HepG2 (cell line): ENCODE results near the gene CORO1C. TPM values are rescaled to one million over a fixed set of nuclear protein-coding genes. Genes with fewer than 3 reads are reported as not detected.

Source experiments
- AHR ChIP-seq: IDR thresholded peaks from 2 replicates; pipeline ENCODE4 v1.6.1; 2018; ENCODE audit warnings: missing genetic modification reagents, missing compliant biosample characterization
- ATF6 ChIP-seq: sonication (generic); formaldehyde crosslinking; conservative IDR thresholded peaks from 2 replicates; pipeline ENCODE4 v1.4.0; 2020; ENCODE audit warnings: missing genetic modification reagents
- ATF7-NPFF ChIP-seq: sonication (generic); formaldehyde crosslinking; IDR thresholded peaks from 2 replicates; pipeline ENCODE4 v1.8.1; 2023; ENCODE audit warnings: mild to moderate bottlenecking, low read depth, missing genetic modification reagents, moderate library complexity
- CHD4 ChIP-seq: fragments of 200-600 bp; sonication (generic); IDR thresholded peaks from 2 replicates; pipeline ENCODE4 v1.7.0; 2017; ENCODE audit warnings: mild to moderate bottlenecking, low read length, borderline replicate concordance
- GMEB2 ChIP-seq: IDR thresholded peaks from 2 replicates; pipeline ENCODE4 v1.6.1; 2016; ENCODE audit warnings: missing biosample characterization, missing genetic modification reagents, low read depth
- HBP1 ChIP-seq: IDR thresholded peaks from 2 replicates; pipeline ENCODE4 v1.6.1; 2016; ENCODE audit warnings: low read depth, control low read depth
- HDAC1 ChIP-seq: sonication (generic); formaldehyde crosslinking; IDR thresholded peaks from 2 replicates; pipeline ENCODE4 v1.5.1; 2020; ENCODE audit warnings: mild to moderate bottlenecking, missing genetic modification reagents
- ISL2 ChIP-seq: sonication (generic); formaldehyde crosslinking; IDR thresholded peaks from 2 replicates; pipeline ENCODE4 v1.5.0; 2020; ENCODE audit warnings: missing genetic modification reagents
- KMT2A ChIP-seq: sonication (generic); formaldehyde crosslinking; IDR thresholded peaks from 2 replicates; pipeline ENCODE4 v1.4.0; 2020; ENCODE audit warnings: missing genetic modification reagents
- MED1 ChIP-seq: sonication (generic); formaldehyde crosslinking; IDR thresholded peaks from 2 replicates; pipeline ENCODE4 v1.4.0; 2020; ENCODE audit warnings: missing genetic modification reagents
- MED8 ChIP-seq: sonication (generic); formaldehyde crosslinking; IDR thresholded peaks from 2 replicates; pipeline ENCODE4 v1.8.1; 2023; ENCODE audit warnings: mild to moderate bottlenecking, missing genetic modification reagents; ENCODE audit not compliant: insufficient replicate concordance
- MLXIP ChIP-seq: sonication (generic); formaldehyde crosslinking; IDR thresholded peaks from 2 replicates; pipeline ENCODE4 v1.9.0; 2021; ENCODE audit warnings: missing genetic modification reagents, borderline replicate concordance
- MXI1 ChIP-seq: IDR thresholded peaks from 3 replicates; pipeline ENCODE4 v1.6.1; 2012; ENCODE audit warnings: low read depth, low read length, inconsistent platforms, borderline replicate concordance
- POLR2AphosphoS2 ChIP-seq: IDR thresholded peaks from 2 replicates; pipeline ENCODE4 v1.6.1; 2011; ENCODE audit warnings: low read depth, low read length, improper control_type of control experiment
- SETDB1 ChIP-seq: sonication (generic); formaldehyde crosslinking; IDR thresholded peaks from 2 replicates; pipeline ENCODE4 v1.5.1; 2020; ENCODE audit warnings: missing genetic modification reagents, mild to moderate bottlenecking, borderline replicate concordance
- SIX1 ChIP-seq: sonication (generic); formaldehyde crosslinking; IDR thresholded peaks from 2 replicates; pipeline ENCODE4 v1.4.0; 2020; ENCODE audit warnings: missing genetic modification reagents, borderline replicate concordance
- STAG1 ChIP-seq: sonication (generic); formaldehyde crosslinking; IDR thresholded peaks from 2 replicates; pipeline ENCODE4 v1.4.0; 2020; ENCODE audit warnings: missing genetic modification reagents
- ZC3H4 ChIP-seq: sonication (generic); formaldehyde crosslinking; IDR thresholded peaks from 2 replicates; pipeline ENCODE4 v1.4.0; 2020; ENCODE audit warnings: missing genetic modification reagents, borderline replicate concordance
- ZFX ChIP-seq: sonication (generic); formaldehyde crosslinking; IDR thresholded peaks from 2 replicates; pipeline ENCODE4 v1.4.0; 2020; ENCODE audit warnings: mild to moderate bottlenecking, low read depth, missing genetic modification reagents, moderate library complexity
- ZNF224 ChIP-seq: sonication (generic); formaldehyde crosslinking; IDR thresholded peaks from 2 replicates; pipeline ENCODE4 v1.5.0; 2020; ENCODE audit warnings: mild to moderate bottlenecking, missing genetic modification reagents
- ZNF558 ChIP-seq: sonication (generic); formaldehyde crosslinking; IDR thresholded peaks from 2 replicates; pipeline ENCODE4 v1.9.0; 2022; ENCODE audit warnings: mild to moderate bottlenecking, missing genetic modification reagents, borderline replicate concordance
- ZNF709 ChIP-seq: sonication (generic); formaldehyde crosslinking; IDR thresholded peaks from 2 replicates; pipeline ENCODE4 v1.5.0; 2020; ENCODE audit warnings: mild to moderate bottlenecking, missing genetic modification reagents
- ZNF792 ChIP-seq: IDR thresholded peaks from 2 replicates; pipeline ENCODE4 v1.6.1; 2016
- polyA plus RNA-seq, 8 experiments: library from polyadenylated mRNA; depleted of rRNA in 3 of 8; stranded (reverse) in 7 of 8; unstranded in 1 of 8; fragments of >200 nt; fragmentation: Illumina TruSeq in 4 of 8; extraction: Trizol in 4 of 8; gene quantifications; 2 replicates each; pipeline versions ENCODE4 v1.2.1 to v1.2.3, GENCODE V29; 2011 to 2016; ENCODE audit warnings: low read depth in 4 of 8, missing spikeins in 1 of 8, mixed read lengths in 1 of 8; ENCODE audit not compliant: insufficient read depth in 1 of 8
- total RNA-seq, 5 experiments: library from RNA; depleted of rRNA; stranded (reverse); fragments of >200 nt; fragmentation: Illumina TruSeq; extraction: Trizol; gene quantifications; 2 replicates each; pipeline ENCODE4 v1.2.3, GENCODE V29; 2016; ENCODE audit warnings: low read depth in 1 of 5

The CORO1C gene
- total and polyA plus RNA-seq, 2 of the 13 experiments (the other 11 are each of a cell fraction or from before 2014, with no cell fraction given): 73.7 to 131 TPM

- TF ChIP-seq HDAC1 (CRISPR knock-in tag): no peak
- TF ChIP-seq ZNF224: no peak
- TF ChIP-seq HBP1: no peak
- no peak for TF ChIP-seq AHR (CRISPR knock-in tag)
- no peak for TF ChIP-seq CHD4
- TF ChIP-seq GMEB2 (CRISPR knock-in tag): no peak
- TF ChIP-seq ZC3H4 (CRISPR knock-in tag): no peak
- TF ChIP-seq SIX1: no peak
- no peak for TF ChIP-seq MED1
- peak; percentile 60; the same call in 1 of the 2 replicates for TF ChIP-seq POLR2AphosphoS2
- no peak for TF ChIP-seq ZNF558
- 0 out of 2 replicates have a peak, but pooled peaks have one; percentile 9 for TF ChIP-seq STAG1 (CRISPR knock-in tag)
- TF ChIP-seq ZFX: peak; percentile 57
- TF ChIP-seq ATF6 (CRISPR knock-in tag): no peak
- no peak for TF ChIP-seq SETDB1 (CRISPR knock-in tag)
- no peak for TF ChIP-seq MLXIP (CRISPR knock-in tag)
- no peak for TF ChIP-seq MED8 (CRISPR knock-in tag)
- 0 out of 2 replicates have a peak, but pooled peaks have one; percentile 67 for TF ChIP-seq ATF7-NPFF (CRISPR knock-in tag)
- 0 out of 2 replicates have a peak, but pooled peaks have one; percentile 65 for TF ChIP-seq ZNF709 (CRISPR knock-in tag)
- peak; percentile 55; the same call in 1 of the 3 replicates for TF ChIP-seq MXI1
- TF ChIP-seq KMT2A (CRISPR knock-in tag): peak; percentile 77; the same call in 1 of the 2 replicates
- peak; percentile 10; the same call in 1 of the 2 replicates for TF ChIP-seq ZNF792 (CRISPR knock-in tag)
- TF ChIP-seq ISL2 (CRISPR knock-in tag): no peak
These were observed 783 bp downstream of the CORO1C start (continued) for GRCh38 chr12:108730365-108731104.
